H54 (cell line): ENCODE results near the gene MATN3.

Experiments
- DNase-seq: peaks from one replicate; pipeline ENCODE4 v3.0.0; 2011; ENCODE audit warnings: low spot score, mixed read lengths; ENCODE audit not compliant: insufficient read length
- FAIRE-seq: peaks from 3 replicates; lab custom pipeline; 2011; peaks lifted over from hg19 to GRCh38; lab: Jason Lieb, UNC
- POLR2A ChIP-seq: IDR thresholded peaks from 2 replicates; pipeline ENCODE4 v1.6.1; 2011; ENCODE audit warnings: low read depth, mild to moderate bottlenecking, low read length

MATN3 gene

DNA sequence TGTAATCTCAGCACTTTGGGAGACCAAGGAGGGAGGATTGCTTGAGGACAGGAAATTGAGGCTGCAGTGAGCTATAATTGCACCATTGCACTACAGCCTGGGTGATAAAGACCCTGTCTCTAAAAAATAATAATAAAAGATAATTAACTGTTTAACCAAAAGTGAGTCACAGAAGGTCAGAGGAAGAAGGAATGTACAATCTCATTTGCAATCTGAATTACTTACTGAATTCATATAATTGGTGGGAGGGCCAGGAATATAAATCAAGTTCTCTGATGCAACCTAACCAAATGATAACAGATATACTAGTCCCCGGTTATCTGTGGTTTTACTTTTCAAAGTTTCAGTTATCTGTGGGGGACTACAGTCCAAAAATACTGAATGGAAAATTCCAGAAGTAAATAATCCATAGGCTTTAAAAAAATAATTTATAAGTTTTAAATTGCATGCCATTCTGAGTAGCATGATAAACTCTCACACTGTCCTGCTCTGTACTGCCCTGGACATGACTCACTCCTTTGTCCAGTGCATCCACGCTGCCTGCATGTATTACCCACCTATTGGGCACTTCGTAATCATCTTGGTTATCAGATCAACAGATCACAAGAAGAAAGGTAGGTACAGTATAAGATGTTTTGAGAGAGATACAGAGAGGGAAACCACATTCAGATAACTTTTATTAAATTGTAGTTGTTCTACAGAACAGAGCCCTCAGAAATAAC lies 12.8 kb upstream of the MATN3 start:
- FAIRE-seq, result peak; percentile 62
- TF ChIP-seq POLR2A, result no peak
- no peak for DNase-seq

DNA sequence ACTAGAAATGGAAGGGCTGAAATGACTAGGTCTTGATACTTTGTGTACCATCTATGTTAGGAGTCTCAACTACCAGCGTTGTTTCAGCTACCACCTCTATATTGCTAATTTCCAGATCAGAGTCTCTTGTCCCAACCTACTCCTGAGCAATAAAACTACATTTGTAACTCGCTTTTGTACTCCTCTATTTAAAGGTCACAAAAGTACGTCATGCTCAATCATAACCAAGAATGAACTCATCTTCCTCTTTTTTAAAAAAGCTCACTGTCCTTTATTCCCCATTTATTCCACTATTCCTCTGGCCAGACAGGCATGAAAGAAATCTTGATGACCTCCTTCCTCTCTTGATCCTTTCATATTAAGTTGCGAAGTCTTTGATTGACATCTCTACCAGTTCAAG lies 11.2 kb upstream of the MATN3 start:
- DNase-seq, result no peak
- FAIRE-seq, result no peak
- TF ChIP-seq POLR2A, result no peak

DNA sequence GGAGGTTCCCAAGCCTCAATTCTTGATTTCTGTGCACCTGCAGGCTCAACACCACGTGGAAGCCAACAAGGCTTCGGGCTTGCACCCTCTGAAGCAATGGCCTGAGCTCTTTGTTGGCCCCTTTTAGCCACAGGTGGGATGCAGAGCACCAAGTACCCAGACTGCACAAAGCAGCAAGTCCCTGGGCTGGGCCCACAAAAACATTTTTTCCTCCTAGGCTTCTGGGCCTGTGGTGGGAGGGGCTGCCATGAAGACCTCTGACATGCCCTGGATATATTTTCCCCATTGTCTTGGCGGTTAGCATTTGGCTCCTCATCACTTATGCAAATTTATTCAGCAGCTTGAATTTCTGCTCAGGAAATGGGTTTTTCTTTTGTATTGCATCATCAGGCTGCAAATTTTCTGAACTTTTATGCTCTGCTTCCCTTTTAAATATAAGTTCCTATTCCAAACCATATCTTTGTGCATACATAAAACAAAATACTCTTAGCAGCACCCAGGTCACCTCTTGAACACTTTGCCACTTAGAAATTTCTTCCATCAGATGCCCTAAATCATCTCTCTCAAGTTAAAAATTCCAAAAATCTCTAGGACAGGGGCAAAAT lies 9.0 kb upstream of the MATN3 start:
- no peak for FAIRE-seq
- no peak for TF ChIP-seq POLR2A
- no peak for DNase-seq

DNA sequence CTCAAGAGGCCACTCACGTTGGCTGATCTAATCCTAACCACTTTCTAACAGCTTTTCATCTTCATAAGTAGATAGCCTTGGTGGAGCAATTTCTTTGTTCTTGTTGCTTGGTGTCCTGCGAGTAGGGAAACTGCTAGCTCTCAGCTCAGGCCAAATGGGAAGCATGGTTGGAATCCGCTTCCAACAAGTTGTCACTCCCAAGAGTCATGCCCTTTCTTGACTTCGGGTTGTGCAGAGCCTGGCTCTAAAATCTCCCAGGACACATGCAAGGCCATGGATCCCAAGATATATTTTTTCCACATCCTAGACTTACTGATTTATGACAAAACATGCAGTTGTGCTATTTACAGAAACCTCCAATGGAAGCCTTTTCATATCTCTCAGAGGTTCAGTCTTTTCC lies 7.3 kb upstream of the MATN3 start:
- no peak for DNase-seq
- FAIRE-seq, result no peak
- TF ChIP-seq POLR2A, result no peak

DNA sequence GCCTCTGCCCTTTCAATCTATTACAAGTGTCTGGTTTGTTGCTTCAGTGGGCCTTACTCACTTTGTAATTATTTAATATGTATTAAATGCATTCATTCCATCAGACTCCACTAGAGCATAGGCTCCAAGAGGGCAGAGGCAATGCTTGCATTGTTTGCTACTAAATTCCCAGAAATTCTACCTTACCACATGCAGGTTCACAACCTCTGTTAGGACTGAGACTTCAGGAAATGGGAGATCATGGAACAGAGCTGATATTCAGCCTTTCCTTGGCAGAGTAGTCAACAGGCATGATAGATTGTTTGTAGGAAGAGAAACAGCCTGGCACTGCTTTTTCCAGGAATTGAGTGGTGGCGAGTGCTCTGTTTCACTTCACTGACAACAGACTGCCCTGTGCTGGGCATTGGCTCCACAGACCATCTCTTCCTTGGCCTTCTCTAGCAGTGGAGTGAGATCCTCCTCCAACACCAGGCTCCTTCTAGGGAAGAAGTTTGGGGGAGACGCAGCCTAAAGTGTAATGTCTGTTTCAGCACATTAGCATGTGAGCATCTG lies 6.2 kb upstream of the MATN3 start:
- FAIRE-seq (no peak), DNase-seq (no peak)
- TF ChIP-seq POLR2A, result no peak

DNA sequence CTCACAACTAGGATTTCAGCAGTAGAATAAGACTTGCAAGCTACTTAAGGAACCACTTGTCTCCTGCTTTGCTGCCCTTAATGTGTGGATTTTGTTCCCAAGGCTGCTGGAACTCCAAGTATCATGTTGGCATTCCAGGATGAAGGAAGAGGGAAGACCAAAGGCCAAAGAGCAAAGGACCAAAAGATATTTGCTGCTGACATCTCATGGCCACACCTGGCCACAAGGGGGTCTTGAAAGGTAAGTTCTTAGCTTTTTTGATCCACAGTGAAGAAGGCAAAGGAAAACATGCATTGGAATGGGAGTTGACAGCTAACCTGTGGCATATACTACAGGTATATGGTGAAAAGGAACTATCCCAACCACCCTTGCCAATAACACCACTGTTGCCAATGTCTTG lies 3.9 kb upstream of the MATN3 start:
- no peak for FAIRE-seq

DNA sequence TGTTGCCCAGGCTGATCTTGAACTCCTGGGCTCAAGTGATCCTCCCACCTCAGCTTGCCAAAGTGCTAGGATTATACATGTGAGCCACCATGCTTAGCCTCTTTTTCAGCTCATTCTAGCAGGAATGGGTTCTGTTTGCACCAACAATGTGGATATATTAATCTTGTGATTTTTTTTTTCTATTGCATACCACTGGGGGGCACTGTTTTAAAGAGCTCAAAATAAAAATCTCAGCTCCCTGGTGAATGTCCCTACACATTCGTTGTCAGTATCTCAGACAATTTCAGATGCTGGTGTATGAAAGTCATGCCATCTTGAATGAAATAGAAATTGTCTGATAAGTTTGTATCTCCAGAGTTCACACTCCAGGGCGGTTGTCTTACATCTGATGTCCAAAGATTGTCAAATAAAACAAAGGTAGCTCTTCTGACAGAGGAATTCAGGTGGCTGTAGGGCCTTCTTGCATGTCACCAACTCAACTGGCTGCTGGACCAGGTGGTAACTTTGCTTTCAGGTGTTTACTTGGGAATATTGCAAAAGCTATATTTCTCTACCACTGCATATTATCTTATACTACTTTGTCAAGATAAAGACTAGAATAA lies 3.1 kb upstream of the MATN3 start:
- TF ChIP-seq POLR2A, result no peak
- DNase-seq (peak; percentile 44), FAIRE-seq (no peak)

More for the DNA sequence above, 3.9 kb upstream of the MATN3 start:
- no peak for DNase-seq
- no peak for TF ChIP-seq POLR2A

DNA sequence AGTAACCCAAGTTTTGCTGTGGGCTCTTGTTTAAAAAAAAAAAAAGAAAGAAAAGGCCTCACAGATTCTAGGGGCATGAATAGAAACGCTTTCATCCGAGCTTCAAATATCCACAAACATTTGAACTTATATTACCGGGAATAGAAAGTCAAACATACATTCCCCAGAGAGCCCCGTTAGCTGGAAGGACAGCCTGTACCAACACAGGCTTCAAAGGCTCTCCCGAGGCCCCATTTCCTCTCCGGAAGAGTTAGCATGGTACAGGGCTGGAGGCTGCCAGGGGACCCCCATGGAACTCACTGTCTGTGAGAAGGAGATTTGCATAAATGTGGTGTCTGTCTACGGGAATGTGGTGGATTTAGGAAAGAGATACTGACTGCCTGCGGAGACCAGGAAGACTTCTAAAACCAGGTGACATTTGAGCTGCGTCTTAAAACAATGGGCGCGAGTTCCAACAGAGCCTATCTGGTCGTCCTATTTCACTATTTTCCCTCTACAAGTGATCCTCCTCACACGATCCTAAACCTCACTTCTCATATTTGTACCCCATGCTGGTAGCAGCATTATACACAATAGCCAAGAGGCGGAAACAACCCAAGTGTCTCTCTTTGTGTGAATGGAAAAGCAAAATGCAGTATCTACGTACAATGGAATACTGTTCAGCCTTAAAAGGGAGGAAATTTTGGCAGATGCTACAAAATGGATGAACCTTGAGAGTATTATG lies 820 bp upstream of the MATN3 start:
- TF ChIP-seq POLR2A, result no peak
- no peak for DNase-seq
- FAIRE-seq, result no peak

DNA sequence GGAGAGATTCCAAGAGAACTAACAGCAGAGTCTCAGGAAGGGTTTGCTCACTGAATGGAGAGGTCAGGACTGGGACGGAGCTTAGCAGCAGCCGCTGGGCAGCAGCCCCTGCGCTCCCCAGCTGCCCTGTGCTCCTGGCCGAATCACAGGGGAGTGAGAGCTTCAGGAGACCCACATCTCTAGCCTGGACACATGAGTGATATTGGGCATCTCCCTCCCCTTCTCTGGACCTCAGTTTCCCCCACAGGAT lies 511 bp downstream of the MATN3 start:
- TF ChIP-seq POLR2A, result no peak
- no peak for FAIRE-seq

DNA sequence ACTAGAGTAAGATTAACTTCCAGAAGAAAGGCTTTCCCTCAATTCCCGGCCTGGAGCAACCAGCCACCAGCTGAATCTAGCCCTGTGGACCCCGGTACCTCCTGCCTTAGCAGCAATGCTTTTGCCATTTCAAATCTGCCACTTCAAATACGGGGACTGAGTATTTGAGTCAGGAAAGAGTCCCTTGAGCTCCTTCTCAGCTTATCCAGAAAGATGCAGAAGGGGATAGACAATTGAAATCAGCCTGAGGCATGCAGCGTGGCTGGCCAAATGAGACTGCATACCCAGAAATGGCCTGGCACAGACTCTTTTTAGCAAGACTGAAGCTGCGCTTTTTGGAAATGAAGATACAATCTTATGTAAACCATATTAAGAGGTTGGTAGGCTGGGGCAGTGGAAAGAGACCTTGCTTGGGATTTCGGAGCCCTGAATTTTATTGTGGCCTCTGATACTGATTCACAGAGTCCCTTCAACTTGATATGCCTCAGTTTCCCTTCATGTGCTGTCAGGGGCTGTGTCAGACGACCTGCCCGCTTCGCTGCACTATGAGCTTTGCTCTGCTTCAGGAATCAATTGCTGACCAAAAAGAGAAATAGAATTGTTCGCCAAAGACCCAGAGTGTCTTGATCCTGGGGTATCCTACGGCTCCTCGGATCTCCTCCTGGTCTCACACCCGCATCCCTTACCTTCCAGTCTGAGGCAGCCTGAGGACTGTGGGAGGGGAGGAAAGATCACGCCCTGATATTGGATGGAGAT lies 1.0 kb downstream of the MATN3 start:
- no peak for FAIRE-seq

More for the DNA sequence above, 511 bp downstream of the MATN3 start:
- no peak for DNase-seq

DNA sequence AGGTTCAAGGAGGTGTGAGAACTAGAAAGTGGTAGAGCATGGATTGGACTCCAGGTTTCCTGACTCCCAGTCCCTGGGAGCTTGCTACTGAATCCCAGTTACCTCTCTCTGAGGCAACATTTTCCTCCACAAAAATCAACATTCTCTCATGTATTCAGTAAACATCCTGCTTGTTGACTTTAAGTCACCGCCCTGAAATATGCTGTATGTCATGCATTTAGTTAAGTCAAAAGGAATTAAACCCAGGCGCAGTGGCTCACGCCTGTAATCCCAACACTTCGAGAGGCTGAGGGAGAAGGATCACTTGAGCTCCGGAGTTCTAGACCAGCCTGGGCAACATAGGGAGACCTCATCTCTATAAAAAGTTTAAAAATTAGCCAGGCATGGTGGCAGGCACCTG lies 3.8 kb downstream of the MATN3 start:
- FAIRE-seq, result no peak
- no peak for TF ChIP-seq POLR2A

More for the DNA sequence above, 1.0 kb downstream of the MATN3 start:
- TF ChIP-seq POLR2A, result no peak
- DNase-seq, result no peak

DNA sequence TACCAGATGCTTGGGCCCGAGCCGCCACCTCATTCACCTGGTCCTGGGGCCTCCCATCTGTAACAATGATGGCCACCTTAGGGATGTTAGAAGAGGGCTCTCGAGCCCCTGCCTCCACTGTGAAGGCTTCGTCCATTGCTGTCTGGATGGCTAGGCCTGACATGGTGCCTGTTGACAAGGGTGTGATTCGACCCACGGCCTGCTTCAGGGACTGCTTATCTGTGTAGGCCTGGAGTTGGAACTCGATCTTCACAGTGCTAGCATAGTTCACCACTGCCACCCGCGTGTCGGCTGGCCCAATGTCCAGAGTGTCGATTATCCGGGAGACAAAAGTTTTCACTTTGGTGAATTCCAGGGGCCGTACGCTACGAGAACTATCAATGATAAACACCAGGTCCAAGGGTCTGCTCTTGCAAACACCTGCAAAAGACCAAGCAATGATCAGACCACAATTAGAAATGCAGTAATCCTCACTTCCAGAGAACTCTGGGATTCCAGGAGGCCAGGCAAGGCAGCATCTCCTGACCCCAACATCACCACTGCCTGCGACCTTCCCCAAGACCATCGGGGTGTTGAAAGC lies 6.5 kb downstream of the MATN3 start:
- DNase-seq (no peak), FAIRE-seq (no peak)
- TF ChIP-seq POLR2A, result no peak

More for the DNA sequence above, 3.8 kb downstream of the MATN3 start:
- no peak for DNase-seq

DNA sequence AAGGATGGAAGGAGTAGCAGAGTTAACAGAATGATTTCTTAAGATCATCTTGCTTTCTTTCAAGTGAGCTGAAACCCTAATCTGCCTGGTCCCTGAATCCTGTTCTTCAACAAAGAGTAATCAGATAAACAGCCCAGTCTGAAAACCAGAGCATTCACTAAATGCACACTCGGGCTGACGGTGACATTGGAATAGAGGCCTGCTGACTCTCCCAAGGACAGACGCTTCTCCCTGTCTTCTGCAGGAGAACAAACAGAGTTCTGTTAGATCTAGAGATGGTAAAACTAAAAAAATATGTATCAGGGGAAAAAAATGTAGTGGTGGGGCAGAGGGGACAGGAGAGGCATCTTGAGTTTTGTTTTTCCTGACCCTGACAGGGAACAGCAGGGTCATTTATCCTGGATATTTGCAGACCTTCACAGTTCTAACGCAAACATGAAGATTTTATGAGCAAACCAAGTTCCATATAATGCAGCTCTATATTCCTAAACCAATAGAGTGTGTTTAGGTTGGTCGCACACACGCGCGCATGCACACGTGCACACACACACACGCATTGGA lies 7.3 kb downstream of the MATN3 start:
- no peak for TF ChIP-seq POLR2A
- DNase-seq (no peak), FAIRE-seq (no peak)
